Tibial artery (tissue), 4 donors: ENCODE results near the gene DLX2.

Experiments used
- DNase-seq, 2 donors: peaks; one replicate each; pipeline ENCODE4 v3.0.0-alpha.2; 2019
- H3K27ac ChIP-seq, 2 donors: fragments of 200-600 bp; sonication (generic) in 1 of 2; 1 replicate in 1 of 2; 2 replicates in 1 of 2; pipeline ENCODE4 v1.5.1; 2018 to 2019; ENCODE audit warnings: mild to moderate bottlenecking in 1 of 2
- H3K27me3 ChIP-seq, 2 donors: fragments of 200-600 bp; sonication (generic) in 1 of 2; one replicate each; pipeline versions ENCODE4 v1.5.1 to v1.6.0; 2016 to 2019
- H3K36me3 ChIP-seq, 3 donors: fragments of 200-600 bp; sonication (generic) in 2 of 3; one replicate each; pipeline ENCODE4 v1.5.1; 2016 to 2019; ENCODE audit warnings: mild to moderate bottlenecking in 2 of 3
- H3K4me1 ChIP-seq, 4 donors: fragments of 200-600 bp; sonication (generic) in 2 of 4; 1 replicate in 3 of 4; 2 replicates in 1 of 4; pipeline ENCODE4 v1.5.1; 2016 to 2019
- H3K4me3 ChIP-seq, 2 donors: fragments of 200-600 bp; sonication (generic) in 1 of 2; 1 replicate in 1 of 2; 2 replicates in 1 of 2; pipeline ENCODE4 v1.5.1; 2018 to 2019; ENCODE audit warnings: mild to moderate bottlenecking in 2 of 2
- H3K9me3 ChIP-seq, 3 donors: fragments of 200-600 bp; sonication (generic) in 1 of 3; one replicate each; pipeline ENCODE4 v1.5.1; 2016 to 2019
- CTCF ChIP-seq, 2 experiments: fragments of 200-600 bp in 1 of 2; fragments of 450-650 bp in 1 of 2; IDR thresholded peaks; one replicate each; pipeline ENCODE4 v1.5.1; 2017 to 2019; ENCODE audit warnings: antibody characterized with exemption in 2 of 2, mild to moderate bottlenecking in 1 of 2, moderate library complexity in 1 of 2
- intact Hi-C: fragments of 100-400 bp; cut with DNase I; formaldehyde crosslinking; loops from one replicate; pipeline ENCODE4 v1.15.0; 2023; ENCODE audit warnings: low total_unique reads

Gene DLX2

DNA sequence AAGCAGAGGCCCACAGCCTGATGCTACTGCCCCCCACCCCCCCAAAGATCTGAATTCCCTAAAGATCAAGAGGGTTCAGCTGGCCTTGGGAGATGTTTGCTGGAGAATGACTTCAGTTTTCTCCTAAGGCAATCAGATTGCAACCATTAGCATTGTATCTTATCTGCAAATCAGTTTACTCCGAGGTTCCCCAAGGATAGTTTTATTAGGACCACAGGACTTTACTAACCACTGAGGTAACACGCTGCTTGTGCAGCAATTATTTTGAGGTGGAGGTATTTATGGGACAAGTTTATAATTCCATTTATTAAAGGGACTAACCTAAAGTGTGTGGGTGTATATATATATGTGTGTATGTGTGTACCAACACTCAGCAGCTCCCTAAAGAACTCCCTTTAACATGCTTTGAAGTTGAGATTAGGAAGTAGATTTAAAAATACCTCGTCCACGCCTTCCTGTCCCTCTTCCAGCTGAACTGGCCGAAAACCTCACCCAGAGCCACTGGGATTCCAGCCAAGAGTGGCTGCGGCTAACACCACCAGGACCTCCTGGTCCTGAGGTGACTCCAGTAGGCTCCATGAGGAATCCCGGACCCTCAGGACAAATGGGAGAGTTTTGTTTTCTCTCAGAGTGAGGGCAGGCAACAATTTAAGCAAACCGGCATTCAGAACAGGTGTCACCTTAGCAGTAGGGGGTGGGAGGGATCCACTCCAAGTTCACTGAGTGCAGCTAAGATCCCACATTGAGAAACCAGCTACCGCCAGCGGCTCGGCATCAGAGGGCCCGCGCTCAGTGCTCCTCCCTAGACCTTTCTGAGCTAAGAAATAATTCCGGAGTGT lies 20.4 kb downstream of the DLX2 start:
- H3K27me3 ChIP-seq, result peaks cover 19 to 73% of the 10 kb centered on the region in 2 donors
- no peak overlapping the region for H3K27ac ChIP-seq
- no peaks in the 10 kb centered on the region for H3K9me3 ChIP-seq
- intact Hi-C loops, result no loop called here
- H3K4me3 ChIP-seq, result no peak overlapping the region
- no peak for DNase-seq
- TF ChIP-seq CTCF (IDR thresholded peaks at IDR 0.05), result no peak
- H3K36me3 ChIP-seq, result no peaks in the 10 kb centered on the region
- peaks cover 0 to 43% (median 38%) of the 10 kb centered on the region in 4 donors for H3K4me1 ChIP-seq

DNA sequence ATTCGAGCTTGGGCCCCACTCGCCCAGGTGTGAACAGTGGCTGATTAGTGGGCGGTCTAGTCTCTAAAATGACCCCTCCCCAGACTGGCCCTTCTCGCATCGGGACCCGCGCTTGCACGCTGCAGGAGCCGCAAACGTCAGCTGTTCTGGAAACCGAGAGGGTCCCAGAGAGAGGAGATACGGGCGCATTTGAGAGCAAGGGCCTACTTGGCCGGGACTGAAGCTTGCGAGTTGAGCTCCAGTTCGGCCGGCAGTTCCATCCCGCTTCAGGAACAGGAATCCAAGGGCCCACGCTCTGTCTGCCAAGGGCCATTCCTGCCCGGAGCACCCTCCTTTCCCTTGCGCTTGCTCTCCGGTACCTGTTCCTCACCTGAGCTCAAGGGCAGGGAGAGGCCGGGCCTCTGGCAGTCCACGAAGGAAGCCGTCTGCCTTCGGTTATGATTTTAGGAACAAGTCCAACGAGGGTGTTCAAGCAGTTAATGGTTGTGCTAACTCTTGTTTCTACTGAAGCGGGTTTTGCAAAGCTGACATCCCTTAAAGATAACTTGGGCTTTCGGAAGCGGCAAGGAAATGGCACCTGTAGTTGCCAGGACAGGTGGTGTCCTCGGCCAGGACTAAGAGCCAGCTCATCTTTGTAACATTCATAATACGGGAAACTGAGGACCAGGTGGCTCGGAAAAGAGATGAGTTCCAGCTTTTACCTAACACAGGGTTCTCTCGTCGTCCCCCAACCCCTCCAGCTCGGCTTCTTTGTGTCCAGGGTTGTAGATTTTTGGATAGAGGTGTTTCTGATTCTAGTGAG lies 21.3 kb downstream of the DLX2 start:
- peaks cover 13 to 64% of the 10 kb centered on the region in 2 donors for H3K27me3 ChIP-seq
- no peak overlapping the region for H3K4me3 ChIP-seq
- no peak for DNase-seq
- H3K9me3 ChIP-seq, result no peaks in the 10 kb centered on the region
- H3K4me1 ChIP-seq, result peaks cover 0 to 37% (median 34%) of the 10 kb centered on the region in 4 donors
- no peak overlapping the region for H3K27ac ChIP-seq
- no peaks in the 10 kb centered on the region for H3K36me3 ChIP-seq
- intact Hi-C loops, result no loop called here
- no peak for TF ChIP-seq CTCF (IDR thresholded peaks at IDR 0.05)

DNA sequence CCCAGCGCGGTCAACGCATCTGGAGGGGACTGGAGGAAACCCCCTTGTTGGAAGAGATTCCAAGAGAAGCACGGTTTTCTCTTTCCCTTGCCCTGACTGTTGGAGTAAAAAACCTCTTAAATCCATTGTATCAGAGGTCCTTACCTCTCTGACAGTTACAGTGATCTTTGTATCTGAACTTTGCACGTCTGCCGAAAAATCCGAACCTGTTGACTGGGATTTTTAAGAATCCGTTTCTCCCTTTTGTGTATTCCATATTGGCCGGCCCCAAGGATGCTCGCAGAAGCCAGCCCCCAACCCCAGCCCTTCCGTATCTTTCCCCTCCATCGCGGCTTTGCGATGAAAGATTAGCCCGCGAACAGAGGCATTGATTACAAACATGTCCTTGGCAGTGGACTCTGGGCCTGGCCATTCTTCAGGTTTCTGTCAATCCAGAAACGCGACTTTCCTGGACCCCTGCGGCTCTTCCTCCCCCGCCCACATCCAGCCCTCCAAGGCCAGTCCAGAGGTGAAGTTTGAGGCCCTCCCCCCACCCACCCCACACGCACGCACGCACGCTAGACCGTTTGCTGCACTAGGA lies 22.0 kb downstream of the DLX2 start:
- Histone ChIP-seq H3K27me3 (peaks cover 10 to 57% of the 10 kb centered on the region in 2 donors), H3K36me3 (no peaks in the 10 kb centered on the region), H3K4me1 (peaks cover 0 to 30% (median 27%) of the 10 kb centered on the region in 4 donors), H3K9me3 (no peaks in the 10 kb centered on the region), H3K27ac (no peak overlapping the region), H3K4me3 (no peak overlapping the region)
- TF ChIP-seq CTCF (IDR thresholded peaks at IDR 0.05), result no peak
- no peak for DNase-seq
- intact Hi-C loops, result no loop called here

DNA sequence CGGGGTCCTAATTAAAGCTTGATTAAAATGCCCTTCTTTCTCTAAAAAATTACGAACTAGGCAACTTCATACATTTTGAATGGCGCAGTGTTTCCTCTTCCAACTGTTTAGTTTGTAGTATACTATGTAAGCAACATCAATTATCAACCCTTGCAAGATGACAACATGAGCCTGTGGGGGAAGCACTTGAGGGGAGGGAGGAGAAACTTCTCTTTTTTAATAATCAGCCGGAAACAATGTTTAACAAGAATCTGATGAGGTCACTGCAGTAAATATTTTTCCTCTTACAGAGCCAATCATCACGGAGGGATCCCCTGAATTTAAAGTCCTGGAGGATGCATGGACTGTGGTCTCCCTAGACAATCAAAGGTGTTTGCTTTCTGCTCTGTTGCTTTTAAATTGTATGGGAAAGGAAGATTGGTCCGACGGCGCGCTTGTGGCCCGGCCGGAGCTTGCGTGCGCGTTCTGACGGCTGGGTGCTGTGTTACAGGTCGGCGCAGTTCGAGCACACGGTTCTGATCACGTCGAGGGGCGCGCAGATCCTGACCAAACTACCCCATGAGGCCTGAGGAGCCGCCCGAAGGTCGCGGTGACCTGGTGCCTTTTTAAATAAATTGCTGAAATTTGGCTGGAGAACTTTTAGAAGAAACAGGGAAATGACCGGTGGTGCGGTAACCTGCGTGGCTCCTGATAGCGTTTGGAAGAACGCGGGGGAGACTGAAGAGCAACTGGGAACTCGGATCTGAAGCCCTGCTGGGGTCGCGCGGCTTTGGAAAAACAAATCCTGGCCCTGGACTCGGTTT lies 22.7 kb downstream of the DLX2 start:
- no peak for TF ChIP-seq CTCF (IDR thresholded peaks at IDR 0.05)
- no peak for DNase-seq
- Histone ChIP-seq H3K27me3 (peaks cover 7 to 50% of the 10 kb centered on the region in 2 donors), H3K4me3 (no peak overlapping the region), H3K27ac (no peak overlapping the region), H3K9me3 (no peaks in the 10 kb centered on the region), H3K4me1 (peaks cover 0 to 23% (median 20%) of the 10 kb centered on the region in 4 donors), H3K36me3 (no peaks in the 10 kb centered on the region)
- intact Hi-C loops, result no loop called here

DNA sequence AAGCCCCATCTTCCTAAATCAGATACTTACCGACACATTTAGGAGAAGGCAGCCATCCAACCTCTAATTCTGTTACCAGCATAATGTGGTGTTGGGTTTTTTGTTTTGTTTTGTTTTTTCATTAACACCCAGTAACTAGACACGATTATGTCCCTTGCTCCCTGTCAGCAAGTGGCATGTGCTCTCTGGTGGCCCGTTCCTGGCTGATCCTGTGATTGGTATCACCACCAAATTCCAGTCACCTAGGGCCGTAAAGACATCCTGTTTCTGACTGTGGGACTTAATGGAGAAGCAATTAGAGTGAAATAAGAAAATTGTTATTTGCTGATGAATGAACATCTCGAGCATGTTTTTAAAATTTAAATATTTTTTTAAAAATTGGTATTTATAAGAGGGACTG lies 23.3 kb downstream of the DLX2 start:
- Histone ChIP-seq H3K9me3 (no peaks in the 10 kb centered on the region), H3K27me3 (peaks cover 6 to 44% of the 10 kb centered on the region in 2 donors), H3K4me3 (no peak overlapping the region), H3K27ac (no peak overlapping the region), H3K36me3 (no peaks in the 10 kb centered on the region), H3K4me1 (peaks cover 0 to 17% (median 13%) of the 10 kb centered on the region in 4 donors)
- TF ChIP-seq CTCF (IDR thresholded peaks at IDR 0.05), result no peak
- intact Hi-C loops, result no loop called here
- DNase-seq, result no peak
